Activated T-cell treated with anti-CD3 and anti-CD28 coated beads, Interleukin-2, amount 50 U/mL, for 4 hours (primary cell): ENCODE results near the gene GMPR. TPM values are rescaled to one million over a fixed set of nuclear protein-coding genes. Genes with fewer than 3 reads are reported as not detected.
"Not testable (repeated sequence)": the region's sequence is repeated elsewhere in the genome, so short reads cannot be mapped to it uniquely, and the experiment has no call there.

Experiments used
- ATAC-seq, 2 donors: fragments of 200-7000 bp; cut with Tn5 transposase; one replicate each; pipeline ENCODE4 v1.10.0; 2021
- DNase-seq: peaks from one replicate; pipeline ENCODE4 v3.0.0-alpha.2; 2020
- H3K27me3 Mint-ChIP-seq: one replicate; pipeline ENCODE4 v1.8.0; 2021; ENCODE audit warnings: low read depth, mixed read lengths
- H3K36me3 Mint-ChIP-seq: one replicate; pipeline ENCODE4 v1.8.0; 2022; ENCODE audit warnings: mixed read lengths; ENCODE audit not compliant: insufficient read depth
- H3K4me1 Mint-ChIP-seq: one replicate; pipeline ENCODE4 v1.8.0; 2021; ENCODE audit warnings: low read depth, mixed read lengths
- H3K4me3 Mint-ChIP-seq: one replicate; pipeline ENCODE4 v1.8.0; 2021; ENCODE audit warnings: mild to moderate bottlenecking, moderate library complexity, mixed read lengths
- H3K9me3 Mint-ChIP-seq: one replicate; pipeline ENCODE4 v1.8.0; 2021; ENCODE audit warnings: mixed read lengths
- total RNA-seq, 3 donors: library from RNA; stranded (reverse); gene quantifications; one replicate each; pipeline ENCODE4 v1.2.1, GENCODE V29; 2021

GMPR gene
- total RNA-seq, 3 donors from 2014 or later, result 0.38 to 1.2 (median 0.58) TPM

DNA sequence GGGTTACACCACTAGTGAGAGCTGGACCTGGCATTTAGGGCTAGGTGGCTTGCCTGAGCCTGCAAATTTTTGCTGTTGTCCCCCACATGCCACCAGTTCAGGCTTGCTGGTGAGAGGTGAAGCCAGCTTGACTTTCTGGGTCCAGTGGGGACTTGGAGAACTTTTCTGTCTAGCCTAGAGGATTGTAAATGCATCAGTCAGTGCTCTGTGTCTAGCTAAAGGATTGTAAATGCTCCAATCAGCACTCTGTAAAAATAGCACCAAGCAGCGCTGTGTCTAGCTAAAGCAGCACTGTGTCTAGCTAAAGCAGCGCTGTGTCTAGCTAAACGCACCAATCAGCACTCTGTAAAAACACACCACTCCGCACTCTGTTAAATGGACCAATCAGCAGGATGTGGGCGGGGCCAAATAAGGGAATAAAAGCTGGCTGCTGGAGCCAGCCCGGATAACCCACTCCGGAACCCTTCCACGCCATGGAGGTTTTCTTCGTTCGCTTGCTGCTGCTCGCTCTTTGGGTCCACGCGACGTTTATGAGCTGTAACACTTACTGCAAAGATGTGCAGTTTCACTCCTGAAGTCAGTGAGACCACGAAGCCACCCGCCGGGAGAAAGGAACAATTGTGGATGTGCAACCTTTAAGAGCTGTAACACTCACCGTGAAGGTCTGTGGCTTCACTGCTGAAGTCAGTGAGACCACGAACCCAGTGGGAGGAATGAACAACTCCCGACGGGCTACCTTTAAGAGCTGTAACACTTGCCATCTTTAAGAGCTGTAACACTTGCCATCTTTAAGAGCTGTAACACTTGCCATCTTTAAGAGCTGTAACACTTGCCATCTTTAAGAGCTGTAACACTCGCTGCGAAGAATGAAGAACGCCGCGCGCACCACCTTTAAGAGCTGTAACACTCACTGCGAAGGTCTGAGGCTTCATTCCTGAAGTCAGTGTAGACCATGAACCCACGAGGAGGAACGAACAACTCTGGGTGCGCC, 27.3 kb downstream of the GMPR start:
- Mint-ChIP-seq H3K36me3 (no peaks in the 10 kb centered on the region), H3K4me1 (no peaks in the 10 kb centered on the region), H3K4me3 (no peak overlapping the region), H3K27me3 (peaks cover 2% of the 10 kb centered on the region), H3K9me3 (no peaks in the 10 kb centered on the region)
- no peak for ATAC-seq
- DNase-seq, result no peak

DNA sequence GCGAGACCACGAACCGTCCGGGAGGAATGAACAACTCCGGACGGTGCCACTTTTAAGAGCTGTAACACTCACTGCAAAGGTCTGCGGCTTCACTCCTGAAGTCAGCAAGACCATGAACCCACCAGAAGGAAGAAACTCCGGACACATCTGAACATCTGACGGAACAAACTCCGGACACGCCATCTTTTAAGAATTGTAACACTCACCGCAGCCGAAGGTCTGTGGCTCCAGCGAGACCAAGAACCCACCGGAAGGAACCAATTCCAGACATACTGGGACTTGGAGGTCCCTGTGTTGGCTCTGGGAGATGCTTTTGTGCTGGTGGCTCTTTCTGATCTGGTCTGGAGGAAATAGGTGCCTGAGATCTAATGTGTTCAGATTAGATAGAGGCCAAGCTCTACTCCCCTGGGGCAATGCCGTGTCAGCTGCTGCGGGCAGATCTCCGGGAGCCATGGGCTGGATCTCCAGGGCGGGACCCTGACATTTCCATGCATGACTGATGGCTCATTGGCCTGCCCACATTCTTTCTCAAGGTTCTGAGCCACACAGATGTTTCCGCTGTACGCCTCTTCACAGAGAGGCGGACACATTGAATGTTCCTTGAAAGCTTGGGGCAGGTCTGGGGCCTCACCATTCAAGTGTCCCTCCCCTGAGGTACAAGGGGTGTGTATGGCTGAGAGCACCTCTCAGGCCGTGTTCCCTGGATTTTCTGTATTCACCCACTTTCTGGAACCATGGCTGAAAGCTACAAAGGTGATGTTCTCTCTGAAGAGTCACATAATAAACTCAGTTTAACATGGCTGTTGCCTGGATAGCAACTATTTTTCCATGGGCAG, 29.3 kb downstream of the GMPR start:
- DNase-seq (no peak), ATAC-seq (no peak)
- Mint-ChIP-seq H3K9me3 (no peaks in the 10 kb centered on the region), H3K4me3 (no peak overlapping the region), H3K27me3 (peaks cover 2% of the 10 kb centered on the region), H3K36me3 (no peaks in the 10 kb centered on the region), H3K4me1 (no peaks in the 10 kb centered on the region)

- DNase-seq, H3K9me3 Mint-ChIP-seq, H3K4me3 Mint-ChIP-seq, H3K4me1 Mint-ChIP-seq, H3K36me3 Mint-ChIP-seq, H3K27me3 Mint-ChIP-seq, ATAC-seq: not testable (repeated sequence)
These were observed 31.2 kb downstream of the GMPR start for GRCh38 chr6:16269442-16270070.

DNA sequence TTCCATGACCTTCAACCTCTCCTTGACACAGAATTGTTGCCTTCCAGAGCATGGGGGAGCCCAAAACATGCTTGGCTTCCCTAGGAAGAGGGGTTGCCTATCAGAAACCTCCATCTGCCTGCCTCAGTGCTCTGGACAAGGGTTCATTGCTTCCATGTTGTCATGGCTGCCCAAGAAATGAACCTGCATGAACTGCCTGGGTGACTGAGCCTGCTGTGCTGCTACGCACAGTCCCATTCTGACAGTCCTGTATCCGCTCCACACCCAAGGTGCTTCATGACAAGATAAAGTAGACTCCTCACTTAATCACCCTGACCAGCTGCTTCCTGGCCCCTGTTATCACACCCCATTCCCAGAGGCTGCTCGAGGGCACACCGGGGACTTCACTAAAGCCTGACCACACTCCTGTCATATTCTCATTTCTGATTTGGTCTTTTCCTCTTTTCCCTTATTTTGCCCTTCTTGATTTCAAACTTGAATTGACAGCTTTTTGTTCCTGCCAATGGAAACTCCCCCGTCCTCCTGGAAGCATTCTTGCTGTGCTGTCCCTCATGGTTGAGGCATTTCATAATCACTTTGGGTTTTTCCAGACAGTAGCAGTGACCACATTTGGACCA, 31.9 kb downstream of the GMPR start:
- DNase-seq, result no peak
- no peaks in the 10 kb centered on the region for H3K4me1 Mint-ChIP-seq
- no peaks in the 10 kb centered on the region for H3K9me3 Mint-ChIP-seq
- no peaks in the 10 kb centered on the region for H3K27me3 Mint-ChIP-seq
- no peak for ATAC-seq
- no peaks in the 10 kb centered on the region for H3K36me3 Mint-ChIP-seq
- H3K4me3 Mint-ChIP-seq, result no peak overlapping the region

DNA sequence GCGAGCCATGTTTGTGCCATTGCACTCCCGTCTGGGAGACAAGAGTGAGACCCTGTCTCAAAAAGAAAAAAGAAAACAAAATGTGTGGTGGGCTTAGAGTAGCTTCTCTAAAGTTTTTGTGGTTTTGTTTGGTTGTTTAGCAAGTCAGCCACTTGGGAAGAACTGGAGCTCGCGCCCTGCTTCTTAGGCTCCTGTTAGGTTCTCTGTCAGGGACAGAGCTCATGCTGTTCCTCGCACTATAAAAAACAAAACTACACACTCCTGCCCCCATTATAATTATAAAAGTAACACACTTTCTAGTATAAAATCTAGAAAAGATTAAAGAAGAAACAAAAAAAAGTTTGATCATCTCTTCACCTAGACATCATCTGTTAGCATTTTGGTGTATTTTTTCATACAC, 33.0 kb downstream of the GMPR start:
- Mint-ChIP-seq H3K9me3 (no peaks in the 10 kb centered on the region), H3K4me3 (no peak overlapping the region), H3K4me1 (no peaks in the 10 kb centered on the region), H3K27me3 (no peaks in the 10 kb centered on the region), H3K36me3 (no peaks in the 10 kb centered on the region)
- DNase-seq, result no peak
- no peak for ATAC-seq

DNA sequence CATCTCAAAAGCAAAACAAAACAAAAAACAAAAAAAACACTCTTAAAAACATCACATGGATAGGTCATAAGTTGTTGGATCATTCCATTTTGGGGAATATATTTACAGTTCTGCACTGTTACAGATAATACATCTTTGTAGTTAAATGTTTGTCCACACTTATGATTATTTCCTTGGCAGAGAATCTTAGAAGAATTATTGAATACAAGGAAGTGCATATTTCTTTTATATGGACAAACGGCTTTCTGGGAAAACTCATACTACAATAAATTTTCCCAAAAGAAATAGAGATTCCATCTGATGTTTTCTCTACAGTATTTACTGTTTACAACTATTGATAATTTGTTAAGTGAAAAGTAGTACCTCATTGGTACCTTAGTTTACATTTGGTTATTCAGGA, 33.8 kb downstream of the GMPR start:
- H3K27me3 Mint-ChIP-seq, result no peaks in the 10 kb centered on the region
- H3K36me3 Mint-ChIP-seq, result no peaks in the 10 kb centered on the region
- no peaks in the 10 kb centered on the region for H3K9me3 Mint-ChIP-seq
- H3K4me3 Mint-ChIP-seq, result no peak overlapping the region
- DNase-seq, result no peak
- no peaks in the 10 kb centered on the region for H3K4me1 Mint-ChIP-seq
- ATAC-seq, result no peak

GRCh38 chr6:16273256-16273655, 34.9 kb downstream of the GMPR start:
- no peaks in the 10 kb centered on the region for H3K9me3 Mint-ChIP-seq
- ATAC-seq (no peak), DNase-seq (no peak)

GRCh38 chr6:16274483-16274882, 36.1 kb downstream of the GMPR start:
- Mint-ChIP-seq H3K4me3 (no peak overlapping the region), H3K36me3 (no peaks in the 10 kb centered on the region), H3K27me3 (no peaks in the 10 kb centered on the region), H3K4me1 (no peaks in the 10 kb centered on the region), H3K9me3 (no peaks in the 10 kb centered on the region)
- no peak for DNase-seq
- no peak for ATAC-seq

More at GRCh38 chr6:16273256-16273655, 34.9 kb downstream of the GMPR start:
- Mint-ChIP-seq H3K36me3 (no peaks in the 10 kb centered on the region), H3K27me3 (no peaks in the 10 kb centered on the region), H3K4me1 (no peaks in the 10 kb centered on the region), H3K4me3 (no peak overlapping the region)

DNA sequence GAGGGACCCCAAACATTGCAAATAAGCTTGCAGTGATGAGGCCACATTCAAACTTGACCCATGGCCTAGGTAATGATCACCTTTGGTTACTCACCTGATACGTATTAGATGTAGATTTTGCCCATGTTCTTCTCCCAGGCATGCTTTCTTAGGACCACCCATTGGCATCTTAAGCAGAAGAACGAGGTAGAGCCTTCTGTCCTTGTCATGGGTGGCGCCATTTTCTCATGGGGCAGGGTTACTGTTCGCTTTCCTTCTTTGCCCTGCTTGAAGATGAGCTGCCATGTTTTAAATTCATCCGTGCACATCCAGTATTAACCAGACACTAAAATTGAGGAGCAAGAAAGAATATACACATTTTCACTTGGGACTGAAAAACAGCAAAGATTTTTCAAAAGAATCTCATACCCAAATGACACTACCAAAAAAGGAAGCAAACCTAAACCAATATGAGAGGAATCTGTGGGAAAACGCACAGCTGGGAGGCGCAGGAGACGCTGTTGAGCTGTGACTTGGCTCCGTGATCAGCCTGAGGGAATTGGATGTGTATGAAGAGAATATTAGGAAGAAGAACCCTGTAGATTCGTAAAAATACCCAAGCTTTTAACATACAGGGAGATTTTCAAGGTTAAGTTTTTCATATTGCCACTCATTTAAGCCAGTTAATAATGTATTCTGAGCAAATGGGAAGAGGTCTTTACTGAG, 36.6 kb downstream of the GMPR start:
- H3K36me3 Mint-ChIP-seq, result no peaks in the 10 kb centered on the region
- no peaks in the 10 kb centered on the region for H3K9me3 Mint-ChIP-seq
- DNase-seq (no peak), ATAC-seq (no peak)
- no peaks in the 10 kb centered on the region for H3K4me1 Mint-ChIP-seq
- H3K4me3 Mint-ChIP-seq, result no peak overlapping the region
- no peaks in the 10 kb centered on the region for H3K27me3 Mint-ChIP-seq

GRCh38 chr6:16277101-16277981, 39.0 kb downstream of the GMPR start:
- ATAC-seq (peak in 1 of 2 donors; percentile 51), DNase-seq (no peak)
- H3K4me1 Mint-ChIP-seq, result no peaks in the 10 kb centered on the region
- no peak overlapping the region for H3K4me3 Mint-ChIP-seq
- H3K27me3 Mint-ChIP-seq, result peaks cover 2% of the 10 kb centered on the region
- H3K36me3 Mint-ChIP-seq, result no peaks in the 10 kb centered on the region
- no peaks in the 10 kb centered on the region for H3K9me3 Mint-ChIP-seq

DNA sequence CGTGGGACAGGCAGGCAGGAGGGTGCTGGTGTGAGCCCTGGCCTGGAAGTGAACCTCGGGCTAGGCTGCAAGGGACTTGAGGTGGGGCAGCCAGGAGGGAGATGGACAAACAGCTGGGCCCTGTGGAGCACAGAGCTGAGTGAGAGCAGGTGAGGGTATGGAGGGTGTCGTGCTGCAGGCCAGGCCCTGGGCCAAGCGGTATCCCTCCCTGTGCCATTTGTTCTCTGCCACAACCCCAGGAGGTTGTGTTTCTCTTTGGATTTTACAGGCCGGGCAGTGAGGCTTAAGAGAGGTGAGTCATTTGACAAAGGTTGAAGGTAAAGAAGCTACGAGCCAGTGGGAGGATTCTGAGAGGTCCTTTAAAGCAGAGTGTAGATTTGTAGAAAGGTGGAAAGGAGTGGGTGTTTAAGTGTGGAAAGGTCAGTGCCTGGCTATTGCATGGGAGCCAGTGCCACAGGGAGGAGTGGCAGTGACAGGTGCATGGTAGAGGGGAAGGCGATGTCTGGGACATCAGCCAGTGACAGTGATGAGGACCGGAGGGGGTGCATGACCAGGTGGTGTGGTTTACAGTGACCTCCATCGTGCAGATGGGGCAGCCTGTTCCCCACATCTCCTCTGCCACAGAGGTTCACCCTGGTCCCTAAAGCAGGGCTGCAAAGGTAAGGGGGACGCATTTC, 39.8 kb downstream of the GMPR start:
- Mint-ChIP-seq H3K9me3 (no peaks in the 10 kb centered on the region), H3K27me3 (peaks cover 2% of the 10 kb centered on the region), H3K4me1 (no peaks in the 10 kb centered on the region), H3K4me3 (no peak overlapping the region), H3K36me3 (no peaks in the 10 kb centered on the region)
- DNase-seq (no peak), ATAC-seq (peak in 1 of 2 donors; percentile 14)

DNA sequence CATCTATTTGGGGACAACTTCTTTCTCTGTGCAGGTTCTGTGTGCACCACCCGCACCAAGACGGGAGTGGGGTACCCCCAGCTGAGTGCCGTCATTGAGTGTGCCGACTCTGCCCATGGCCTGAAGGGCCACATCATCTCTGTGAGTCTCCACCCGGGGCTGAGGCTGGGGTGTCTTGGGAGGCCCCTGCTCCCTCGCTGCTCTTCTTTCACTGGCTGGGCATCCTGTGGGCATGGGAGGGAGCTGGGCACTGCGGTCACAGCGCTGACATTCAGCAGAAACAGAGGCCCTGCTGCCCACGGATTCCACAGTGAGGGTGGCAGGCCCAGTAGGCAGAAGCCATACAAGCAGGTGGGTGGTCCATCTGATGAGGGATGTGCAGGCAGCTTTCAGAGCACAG, 40.4 kb downstream of the GMPR start:
- no peaks in the 10 kb centered on the region for H3K4me1 Mint-ChIP-seq
- no peak for DNase-seq
- H3K27me3 Mint-ChIP-seq, result peaks cover 2% of the 10 kb centered on the region
- no peaks in the 10 kb centered on the region for H3K36me3 Mint-ChIP-seq
- no peak overlapping the region for H3K4me3 Mint-ChIP-seq
- ATAC-seq, result no peak
- no peaks in the 10 kb centered on the region for H3K9me3 Mint-ChIP-seq
